ENCODE measurements around the gene CDH13. TPM values are rescaled to one million over a fixed set of nuclear protein-coding genes. Genes with fewer than 3 reads are reported as not detected.

The CDH13 gene
- total and polyA plus RNA-seq, 2 of the 8 experiments (the other 6 are each of a cell fraction or from before 2014, with no cell fraction given) = 2.3 to 2.4 TPM

DNA sequence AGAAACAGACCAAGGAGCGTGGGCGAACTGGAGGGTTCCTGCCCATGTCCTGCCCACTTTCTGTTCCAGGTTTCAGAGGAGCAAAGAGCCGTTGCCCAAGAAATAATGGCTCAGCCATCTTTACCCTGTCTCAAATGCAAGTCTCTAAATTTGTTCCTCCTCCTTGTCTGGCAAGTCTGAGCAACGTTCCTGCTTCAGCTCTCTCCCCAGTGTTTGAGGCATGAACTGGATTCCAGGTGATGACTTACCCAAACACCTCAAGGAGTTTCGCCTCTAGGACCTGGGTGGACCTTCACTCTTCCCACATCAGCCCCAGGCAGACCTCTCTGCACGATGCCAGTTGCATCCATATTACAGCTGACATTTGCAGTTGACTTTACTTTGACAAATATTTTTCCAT lies 659.2 kb downstream of the CDH13 start (continued):
- TF ChIP-seq, protein P1, sequence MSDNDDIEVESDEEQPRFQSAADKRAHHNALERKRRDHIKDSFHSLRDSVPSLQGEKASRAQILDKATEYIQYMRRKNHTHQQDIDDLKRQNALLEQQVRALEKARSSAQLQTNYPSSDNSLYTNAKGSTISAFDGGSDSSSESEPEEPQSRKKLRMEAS (IDR thresholded peaks at IDR 0.05) = no peak
